CD4-positive, alpha-beta memory T cell (primary cell): ENCODE measurements around the gene ACVRL1. TPM values are rescaled to one million over a fixed set of nuclear protein-coding genes. Genes with fewer than 3 reads are reported as not detected.

ENCODE experiments used
- CTCF ChIA-PET: fragments of 350-600 bp; sonication (Branson Sonifier 250); formaldehyde crosslinking; loops from one replicate; lab custom pipeline; 2021; ENCODE audit warnings: inconsistent platforms; ENCODE audit not compliant: partially characterized antibody; lab: Charles Lee
- POLR2A ChIA-PET: fragments of 350-600 bp; sonication (Branson Sonifier 250); formaldehyde crosslinking; loops from one replicate; lab custom pipeline; 2021; ENCODE audit not compliant: partially characterized antibody; lab: Charles Lee
- DNase-seq, 5 donors: peaks; one replicate each; pipeline versions ENCODE4 v3.0.0 to v3.0.0-alpha.2; 2020 to 2022; ENCODE audit warnings: mixed read lengths in 1 of 5
- H3K27ac ChIP-seq: one replicate; pipeline ENCODE4 v1.7.0; 2013; ENCODE audit warnings: low read depth, low read length
- H3K27me3 ChIP-seq: 2 replicates; pipeline ENCODE4 v1.7.0; 2013; ENCODE audit warnings: mild to moderate bottlenecking, low read length, moderate library complexity; ENCODE audit not compliant: insufficient read depth
- H3K36me3 ChIP-seq: 2 replicates; pipeline ENCODE4 v1.7.0; 2013; ENCODE audit warnings: mild to moderate bottlenecking, low read length, moderate library complexity; ENCODE audit not compliant: insufficient read depth
- H3K4me1 ChIP-seq: 2 replicates; pipeline ENCODE4 v1.7.0; 2013; ENCODE audit warnings: mild to moderate bottlenecking, low read length, moderate library complexity; ENCODE audit not compliant: insufficient read depth
- H3K4me3 ChIP-seq, 2 donors: one replicate each; pipeline ENCODE4 v1.7.0; 2013; ENCODE audit warnings: low read length in 2 of 2, mild to moderate bottlenecking in 1 of 2
- H3K9me3 ChIP-seq, 2 donors: one replicate each; pipeline ENCODE4 v1.7.0; 2013; ENCODE audit warnings: low read length in 2 of 2, control low read depth in 1 of 2; ENCODE audit not compliant: control insufficient read depth in 1 of 2
- H3K27ac Mint-ChIP-seq, 7 donors: one replicate each; pipeline ENCODE4 v1.8.0; 2020 to 2021; ENCODE audit warnings: mixed read lengths in 7 of 7, mild to moderate bottlenecking in 6 of 7, inconsistent platforms in 3 of 7, moderate library complexity in 3 of 7
- H3K27me3 Mint-ChIP-seq, 2 donors: one replicate each; pipeline ENCODE4 v1.8.0; 2020 to 2021; ENCODE audit warnings: mixed read lengths in 2 of 2
- H3K36me3 Mint-ChIP-seq, 2 donors: one replicate each; pipeline ENCODE4 v1.8.0; 2020 to 2021; ENCODE audit warnings: mixed read lengths in 2 of 2, inconsistent platforms in 1 of 2, mild to moderate bottlenecking in 1 of 2
- H3K4me1 Mint-ChIP-seq, 4 donors: one replicate each; pipeline ENCODE4 v1.8.0; 2020 to 2021; ENCODE audit warnings: mixed read lengths in 4 of 4, mild to moderate bottlenecking in 1 of 4
- H3K4me3 Mint-ChIP-seq, 8 donors: one replicate each; pipeline ENCODE4 v1.8.0; 2020 to 2021; ENCODE audit warnings: mixed read lengths in 8 of 8, mild to moderate bottlenecking in 7 of 8, moderate library complexity in 6 of 8, inconsistent platforms in 3 of 8
- H3K9me3 Mint-ChIP-seq, 8 donors: one replicate each; pipeline ENCODE4 v1.8.0; 2020 to 2021; ENCODE audit warnings: mixed read lengths in 8 of 8, mild to moderate bottlenecking in 5 of 8, inconsistent platforms in 3 of 8, moderate library complexity in 1 of 8
- intact Hi-C: fragments of 100-400 bp; cut with micrococcal nuclease; formaldehyde crosslinking; loops from one replicate; pipeline ENCODE4 v1.15.1; 2023
- polyA plus RNA-seq, 2 donors: library from polyadenylated mRNA; unstranded; fragments of 300-500 nt; fragmentation: Illumina TruSeq; gene quantifications; one replicate each; pipeline ENCODE4 v1.2.3, GENCODE V29; 2021
- total RNA-seq, 2 experiments: library from RNA; stranded (reverse); gene quantifications; one replicate each; pipeline ENCODE4 v1.2.3, GENCODE V29; 2021

The ACVRL1 gene
- total and polyA plus RNA-seq, 4 experiments from 2014 or later, result 0.15 to 0.83 TPM; not detected in 2

GRCh38 chr12:51886021-51886710 lies 21.1 kb upstream of the ACVRL1 start:
- Mint-ChIP-seq H3K27me3 (no peaks in the 10 kb centered on the region), H3K36me3 (no peaks in the 10 kb centered on the region), H3K9me3 (peaks cover 0 to 4% (median 0%) of the 10 kb centered on the region in 8 donors), H3K27ac (peak overlapping the region; percentile 45 to 88 (median 83)), H3K4me1 (peaks cover 7 to 17% (median 11%) of the 10 kb centered on the region in 4 donors), H3K4me3 (peak overlapping the region in 6 of 8 donors; percentile 17 to 60 (median 54))
- intact Hi-C loops, result no loop called here
- Histone ChIP-seq H3K4me1 (peaks cover 14% of the 10 kb centered on the region), H3K36me3 (no peaks in the 10 kb centered on the region), H3K4me3 (no peak overlapping the region), H3K9me3 (no peaks in the 10 kb centered on the region), H3K27ac (no peak overlapping the region), H3K27me3 (no peaks in the 10 kb centered on the region)
- ChIA-PET POLR2A (interaction anchor here (0.6 to 1.9 kb wide), 7 partner anchors 17 to 1877 kb away, joined by 3 to 9 read pairs (median 3); partner anchors contain the start of gene ATG101), CTCF (interaction anchor here (0.7 to 2.7 kb wide), 13 partner anchors 10 to 139 kb away, joined by 3 to 15 read pairs (median 5); no protein-coding TSS in a partner anchor)
- peak; percentile 41 to 56 (median 45) for DNase-seq

- H3K27ac ChIP-seq, result no peak within 1 kb of the TSS
- H3K4me3 ChIP-seq, result no peak within 1 kb of the TSS
- H3K4me1 ChIP-seq, result peaks cover 14% of the 10 kb centered on the region
- no peaks in the 10 kb centered on the region for H3K36me3 ChIP-seq
- intact Hi-C loops, result no loop called here
- Mint-ChIP-seq H3K4me1 (peaks cover 7 to 17% (median 11%) of the 10 kb centered on the region in 4 donors), H3K27ac (peak within 1 kb of the TSS in 3 of 7 donors; percentile 47 to 90 (median 82)), H3K9me3 (peaks cover 0 to 4% (median 0%) of the 10 kb centered on the region in 8 donors), H3K4me3 (no peak within 1 kb of the TSS), H3K27me3 (peaks cover 0 to 1% of the 10 kb centered on the region in 2 donors), H3K36me3 (no peaks in the 10 kb centered on the region)
- H3K9me3 ChIP-seq, result no peaks in the 10 kb centered on the region
- no peaks in the 10 kb centered on the region for H3K27me3 ChIP-seq
- POLR2A ChIA-PET, result interaction anchor here (1.9 kb wide), 1 partner anchor 67 kb away, joined by 9 read pairs; no protein-coding TSS in a partner anchor
- DNase-seq, result no peak
- CTCF ChIA-PET, result interaction anchor here (0.9 to 2.7 kb wide), 4 partner anchors 12 to 138 kb away, joined by 3 to 15 read pairs (median 8); no protein-coding TSS in a partner anchor
Observed at GRCh38 chr12:51887476-51888315, 19.6 kb upstream of the ACVRL1 start, which contains the start of gene ANKRD33. Gene ANKRD33 (plus strand): TSS chr12:51888103. CDS start chr12:51888187, 84 bp downstream.

GRCh38 chr12:51888316-51889215 lies 18.7 kb upstream of the ACVRL1 start:
- no peak for DNase-seq
- Mint-ChIP-seq H3K36me3 (no peaks in the 10 kb centered on the region), H3K9me3 (peaks cover 0 to 4% (median 0%) of the 10 kb centered on the region in 8 donors), H3K4me3 (no peak overlapping the region), H3K27ac (peak overlapping the region in 1 of 7 donors; percentile 82), H3K27me3 (peaks cover 0 to 8% of the 10 kb centered on the region in 2 donors), H3K4me1 (peaks cover 7 to 17% (median 11%) of the 10 kb centered on the region in 4 donors)
- H3K27ac ChIP-seq, result no peak overlapping the region
- intact Hi-C loops, result no loop called here
- H3K9me3 ChIP-seq, result no peaks in the 10 kb centered on the region
- ChIA-PET POLR2A (no interaction called here), CTCF (interaction anchor here (0.9 to 1.3 kb wide), 2 partner anchors 13 to 137 kb away, joined by 3 to 4 read pairs; no protein-coding TSS in a partner anchor)
- H3K27me3 ChIP-seq, result no peaks in the 10 kb centered on the region
- no peak overlapping the region for H3K4me3 ChIP-seq
- H3K4me1 ChIP-seq, result peaks cover 14% of the 10 kb centered on the region
- no peaks in the 10 kb centered on the region for H3K36me3 ChIP-seq

GRCh38 chr12:51889216-51890132 lies 17.8 kb upstream of the ACVRL1 start:
- Mint-ChIP-seq H3K36me3 (no peaks in the 10 kb centered on the region), H3K4me3 (no peak overlapping the region), H3K9me3 (peaks cover 0 to 3% (median 0%) of the 10 kb centered on the region in 8 donors), H3K27me3 (peaks cover 0 to 11% of the 10 kb centered on the region in 2 donors), H3K27ac (no peak overlapping the region), H3K4me1 (peaks cover 7 to 17% (median 11%) of the 10 kb centered on the region in 4 donors)
- Histone ChIP-seq H3K27ac (no peak overlapping the region), H3K9me3 (no peaks in the 10 kb centered on the region), H3K4me3 (no peak overlapping the region), H3K27me3 (no peaks in the 10 kb centered on the region), H3K4me1 (peaks cover 14% of the 10 kb centered on the region), H3K36me3 (no peaks in the 10 kb centered on the region)
- no peak for DNase-seq
- intact Hi-C loops, result no loop called here
- CTCF ChIA-PET, result interaction anchor here (1.3 kb wide), 1 partner anchor 136 kb away, joined by 4 read pairs; no protein-coding TSS in a partner anchor
- POLR2A ChIA-PET, result interaction anchor here (0.5 kb wide), 1 partner anchor 110 kb away, joined by 4 read pairs; no protein-coding TSS in a partner anchor

GRCh38 chr12:51890133-51890464 lies 17.2 kb upstream of the ACVRL1 start:
- Histone ChIP-seq H3K27me3 (no peaks in the 10 kb centered on the region), H3K27ac (no peak overlapping the region), H3K36me3 (no peaks in the 10 kb centered on the region), H3K4me3 (no peak overlapping the region), H3K9me3 (no peaks in the 10 kb centered on the region), H3K4me1 (peaks cover 14% of the 10 kb centered on the region)
- Mint-ChIP-seq H3K4me3 (no peak overlapping the region), H3K4me1 (peaks cover 7 to 14% (median 10%) of the 10 kb centered on the region in 4 donors), H3K27ac (no peak overlapping the region), H3K9me3 (peaks cover 0 to 3% (median 0%) of the 10 kb centered on the region in 8 donors), H3K27me3 (peaks cover 2 to 11% of the 10 kb centered on the region in 2 donors), H3K36me3 (no peaks in the 10 kb centered on the region)
- DNase-seq, result no peak
- POLR2A ChIA-PET, result interaction anchor here (0.5 kb wide), 1 partner anchor 111 kb away, joined by 4 read pairs; no protein-coding TSS in a partner anchor
- intact Hi-C loops, result no loop called here
- CTCF ChIA-PET, result interaction anchor here (1.3 kb wide), 1 partner anchor 135 kb away, joined by 4 read pairs; no protein-coding TSS in a partner anchor
